Dendritic cell treated with granulocyte-macrophage colony-stimulating factor and Interleukin-4, amounts not matched to agents 40 ng/mL and 50 ng/mL, for 4 days (primary cell): ENCODE data around the gene UBALD2.
A peak's percentile ranks its signal among the peaks of the same experiment; 100 is the strongest.
"Not testable (repeated sequence)": the region's sequence is repeated elsewhere in the genome, so short reads cannot be mapped to it uniquely, and the experiment has no call there.

Source experiments
- H3K27ac Mint-ChIP-seq: one replicate; pipeline ENCODE4 v1.8.0; 2022; ENCODE audit warnings: mild to moderate bottlenecking, mixed read lengths
- H3K27me3 Mint-ChIP-seq: one replicate; pipeline ENCODE4 v1.8.0; 2022; ENCODE audit warnings: mild to moderate bottlenecking, mixed read lengths
- H3K36me3 Mint-ChIP-seq: one replicate; pipeline ENCODE4 v1.8.0; 2022; ENCODE audit warnings: low read depth, mixed read lengths
- H3K4me1 Mint-ChIP-seq: one replicate; pipeline ENCODE4 v1.8.0; 2022; ENCODE audit warnings: low read depth, mixed read lengths
- H3K4me3 Mint-ChIP-seq: one replicate; pipeline ENCODE4 v1.8.0; 2022; ENCODE audit warnings: mild to moderate bottlenecking, moderate library complexity, mixed read lengths
- H3K9me3 Mint-ChIP-seq: one replicate; pipeline ENCODE4 v1.8.0; 2022; ENCODE audit warnings: mixed read lengths
- intact Hi-C: fragments of 100-400 bp; cut with micrococcal nuclease; formaldehyde crosslinking; loops from one replicate; pipeline ENCODE4 v1.15.0; 2022

Gene UBALD2

GRCh38 chr17:76239538-76240274 is 25.4 kb upstream of the UBALD2 start:
- Mint-ChIP-seq H3K27me3 (peaks cover 67% of the 10 kb centered on the region), H3K36me3 (no peaks in the 10 kb centered on the region), H3K4me3 (peak overlapping the region; percentile 53), H3K4me1 (peaks cover 14% of the 10 kb centered on the region), H3K27ac (no peak overlapping the region), H3K9me3 (no peaks in the 10 kb centered on the region)
- intact Hi-C loops, result loop anchor here (5.0 kb wide), 1 partner anchor 38 kb away; no protein-coding TSS in a partner anchor

- Mint-ChIP-seq H3K9me3 (no peaks in the 10 kb centered on the region), H3K27ac (peak within 1 kb of the TSS; percentile 20), H3K4me3 (peak within 1 kb of the TSS; percentile 72), H3K27me3 (peaks cover 70% of the 10 kb centered on the region), H3K4me1 (peaks cover 15% of the 10 kb centered on the region), H3K36me3 (no peaks in the 10 kb centered on the region)
- intact Hi-C loops, result loop anchor here (5.0 kb wide), 1 partner anchor 37 kb away; no protein-coding TSS in a partner anchor
Measured at GRCh38 chr17:76240461-76241203, 24.5 kb upstream of the UBALD2 start, which contains the start of gene RNF157. Gene RNF157, minus strand, starts transcription at chr17:76240493. Its CDS starts 253 bp downstream, at chr17:76240240.

- H3K36me3 Mint-ChIP-seq, result no peaks in the 10 kb centered on the region
- H3K27ac Mint-ChIP-seq, result peak overlapping the region; percentile 20
- H3K4me3 Mint-ChIP-seq, result peak overlapping the region; percentile 72
- intact Hi-C loops, result loop anchor here (5.0 kb wide), 1 partner anchor 36 kb away; no protein-coding TSS in a partner anchor
- peaks cover 70% of the 10 kb centered on the region for H3K27me3 Mint-ChIP-seq
- peaks cover 20% of the 10 kb centered on the region for H3K4me1 Mint-ChIP-seq
- H3K9me3 Mint-ChIP-seq, result no peaks in the 10 kb centered on the region
Measured at GRCh38 chr17:76241204-76241538, 24.0 kb upstream of the UBALD2 start.

DNA sequence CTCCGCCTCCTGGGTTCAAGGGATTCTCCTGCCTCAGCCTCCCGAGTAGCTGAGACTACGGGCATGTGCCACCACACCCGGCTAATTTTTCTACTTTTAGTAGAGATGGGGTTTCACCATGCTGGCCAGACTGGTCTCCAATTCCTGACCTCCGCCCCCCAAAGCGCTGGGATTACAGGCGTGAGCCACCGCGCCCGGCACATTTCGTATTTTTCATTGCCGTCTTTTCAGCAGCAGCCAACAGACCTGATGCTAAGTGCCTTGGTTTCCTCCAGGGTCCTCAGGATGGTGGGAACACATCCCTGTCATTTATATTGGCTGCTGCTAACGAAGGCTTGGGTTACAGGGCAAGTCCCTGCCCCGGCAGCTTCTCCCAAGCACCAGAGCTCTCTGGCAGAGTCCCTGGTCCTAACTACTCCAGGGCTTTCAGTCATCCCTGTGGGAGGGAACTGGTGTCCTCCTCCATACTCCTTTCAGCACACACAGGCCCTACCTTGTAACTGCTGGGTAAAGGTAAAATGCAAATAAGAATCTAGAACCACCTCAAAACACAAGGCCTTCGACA is 23.4 kb upstream of the UBALD2 start:
- H3K9me3 Mint-ChIP-seq, result no peaks in the 10 kb centered on the region
- H3K4me1 Mint-ChIP-seq, result peaks cover 26% of the 10 kb centered on the region
- H3K4me3 Mint-ChIP-seq, result no peak overlapping the region
- H3K27me3 Mint-ChIP-seq, result peaks cover 70% of the 10 kb centered on the region
- no peaks in the 10 kb centered on the region for H3K36me3 Mint-ChIP-seq
- intact Hi-C loops, result loop anchor here (5.0 kb wide), 1 partner anchor 36 kb away; no protein-coding TSS in a partner anchor
- no peak overlapping the region for H3K27ac Mint-ChIP-seq

GRCh38 chr17:76243826-76244679 is 21.1 kb upstream of the UBALD2 start:
- Mint-ChIP-seq H3K9me3 (no peaks in the 10 kb centered on the region), H3K27me3 (peaks cover 52% of the 10 kb centered on the region), H3K4me3 (no peak overlapping the region), H3K27ac (no peak overlapping the region), H3K4me1 (peaks cover 42% of the 10 kb centered on the region), H3K36me3 (no peaks in the 10 kb centered on the region)
- intact Hi-C loops, result loop anchor here (5.0 kb wide), 1 partner anchor 33 kb away; no protein-coding TSS in a partner anchor

DNA sequence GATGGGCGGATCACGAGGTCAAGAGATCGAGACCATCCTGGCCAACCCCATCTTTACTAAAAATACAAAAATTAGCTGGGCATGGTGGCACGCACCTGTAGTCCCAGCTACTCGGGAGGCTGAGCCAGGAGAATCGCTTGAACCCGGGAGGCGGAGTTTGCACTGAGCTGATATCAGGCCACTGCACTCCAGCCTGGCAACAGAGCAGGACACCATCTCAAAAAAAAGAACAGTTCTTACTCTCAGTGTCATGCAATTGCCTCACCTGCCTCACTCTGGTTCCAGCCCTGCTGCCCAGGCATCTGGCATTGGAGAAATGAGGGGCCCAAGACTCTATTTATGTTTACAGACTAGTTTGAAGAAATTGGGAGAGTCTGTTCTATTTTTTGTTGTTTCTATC is 20.4 kb upstream of the UBALD2 start:
- not testable (repeated sequence) for H3K27ac Mint-ChIP-seq, H3K9me3 Mint-ChIP-seq, H3K4me3 Mint-ChIP-seq, H3K36me3 Mint-ChIP-seq
- intact Hi-C loops, result loop anchor here (5.0 kb wide), 1 partner anchor 33 kb away; no protein-coding TSS in a partner anchor
- peaks cover 48% of the 10 kb centered on the region for H3K27me3 Mint-ChIP-seq
- H3K4me1 Mint-ChIP-seq, result peaks cover 42% of the 10 kb centered on the region

GRCh38 chr17:76246080-76247066 is 18.8 kb upstream of the UBALD2 start:
- intact Hi-C loops, result no loop called here
- peak overlapping the region; percentile 73 for H3K27ac Mint-ChIP-seq
- H3K9me3 Mint-ChIP-seq, result no peaks in the 10 kb centered on the region
- peaks cover 37% of the 10 kb centered on the region for H3K27me3 Mint-ChIP-seq
- peak overlapping the region; percentile 2 for H3K4me3 Mint-ChIP-seq
- H3K36me3 Mint-ChIP-seq, result no peaks in the 10 kb centered on the region
- H3K4me1 Mint-ChIP-seq, result peaks cover 39% of the 10 kb centered on the region

- H3K4me1 Mint-ChIP-seq, result peaks cover 47% of the 10 kb centered on the region
- intact Hi-C loops, result no loop called here
- H3K27ac Mint-ChIP-seq, result no peak overlapping the region
- peaks cover 28% of the 10 kb centered on the region for H3K27me3 Mint-ChIP-seq
- no peaks in the 10 kb centered on the region for H3K36me3 Mint-ChIP-seq
- H3K9me3 Mint-ChIP-seq, result no peaks in the 10 kb centered on the region
- H3K4me3 Mint-ChIP-seq, result no peak overlapping the region
Measured at GRCh38 chr17:76247304-76247703, 17.8 kb upstream of the UBALD2 start.

- H3K27me3 Mint-ChIP-seq, result peaks cover 19% of the 10 kb centered on the region
- H3K4me3 Mint-ChIP-seq, result no peak overlapping the region
- no peaks in the 10 kb centered on the region for H3K36me3 Mint-ChIP-seq
- peaks cover 56% of the 10 kb centered on the region for H3K4me1 Mint-ChIP-seq
- peak overlapping the region; percentile 36 for H3K27ac Mint-ChIP-seq
- H3K9me3 Mint-ChIP-seq, result no peaks in the 10 kb centered on the region
- intact Hi-C loops, result no loop called here
Measured at GRCh38 chr17:76248013-76248782, 16.9 kb upstream of the UBALD2 start.

GRCh38 chr17:76250141-76250540 is 15.0 kb upstream of the UBALD2 start:
- intact Hi-C loops, result no loop called here
- peaks cover 51% of the 10 kb centered on the region for H3K4me1 Mint-ChIP-seq
- peaks cover 2% of the 10 kb centered on the region for H3K27me3 Mint-ChIP-seq
- H3K9me3 Mint-ChIP-seq, result no peaks in the 10 kb centered on the region
- H3K27ac Mint-ChIP-seq, result no peak overlapping the region
- no peaks in the 10 kb centered on the region for H3K36me3 Mint-ChIP-seq
- H3K4me3 Mint-ChIP-seq, result no peak overlapping the region

- no peaks in the 10 kb centered on the region for H3K36me3 Mint-ChIP-seq
- H3K4me3 Mint-ChIP-seq, result no peak overlapping the region
- intact Hi-C loops, result no loop called here
- peaks cover 2% of the 10 kb centered on the region for H3K27me3 Mint-ChIP-seq
- H3K27ac Mint-ChIP-seq, result peak overlapping the region; percentile 90
- H3K4me1 Mint-ChIP-seq, result peaks cover 42% of the 10 kb centered on the region
- H3K9me3 Mint-ChIP-seq, result no peaks in the 10 kb centered on the region
Measured at GRCh38 chr17:76251478-76252039, 13.6 kb upstream of the UBALD2 start.
